Measurements from ENCODE around the gene SESN2. TPM values are rescaled to one million over a fixed set of nuclear protein-coding genes. Genes with fewer than 3 reads are reported as not detected.

The SESN2 gene
- total and polyA plus RNA-seq, 9 donors = 2.6 to 5.0 (median 3.6) TPM

GRCh38 chr1:28282426-28283407, 23.4 kb downstream of the SESN2 start:
- WGBS (ENCODE audit: insufficient coverage) = 82% methylated on average over 13 of the region's 14 CpGs
- no peaks in the 10 kb centered on the region for H3K9me3 ChIP-seq (replicated peaks; ENCODE audit: control insufficient read depth, low read depth, low read length)
- H3K4me3 ChIP-seq (ENCODE audit: low read length) = no peak overlapping the region
- no peaks in the 10 kb centered on the region for H3K27me3 ChIP-seq (ENCODE audit: control insufficient read depth, insufficient read depth, low read length)
- DNase-seq = peak; percentile 20
- peaks cover 23% of the 10 kb centered on the region for H3K36me3 ChIP-seq (ENCODE audit: control insufficient read depth, insufficient read depth, low read length)
- H3K27ac ChIP-seq (ENCODE audit: low read length) = no peak overlapping the region
- H3K4me1 ChIP-seq (ENCODE audit: control insufficient read depth, insufficient read depth, low read length) = no peaks in the 10 kb centered on the region

GRCh38 chr1:28286111-28286510, 26.8 kb downstream of the SESN2 start:
- DNase-seq = no peak
- H3K36me3 ChIP-seq (ENCODE audit: control insufficient read depth, insufficient read depth, low read length) = peaks cover 1% of the 10 kb centered on the region
- WGBS (ENCODE audit: insufficient coverage) = no CpG with 5 or more reads among the region's 2 CpGs
- no peaks in the 10 kb centered on the region for H3K4me1 ChIP-seq (ENCODE audit: control insufficient read depth, insufficient read depth, low read length)
- no peak overlapping the region for H3K27ac ChIP-seq (ENCODE audit: low read length)
- H3K4me3 ChIP-seq (ENCODE audit: low read length) = no peak overlapping the region
- no peaks in the 10 kb centered on the region for H3K9me3 ChIP-seq (replicated peaks; ENCODE audit: control insufficient read depth, low read depth, low read length)
- no peaks in the 10 kb centered on the region for H3K27me3 ChIP-seq (ENCODE audit: control insufficient read depth, insufficient read depth, low read length)

DNA sequence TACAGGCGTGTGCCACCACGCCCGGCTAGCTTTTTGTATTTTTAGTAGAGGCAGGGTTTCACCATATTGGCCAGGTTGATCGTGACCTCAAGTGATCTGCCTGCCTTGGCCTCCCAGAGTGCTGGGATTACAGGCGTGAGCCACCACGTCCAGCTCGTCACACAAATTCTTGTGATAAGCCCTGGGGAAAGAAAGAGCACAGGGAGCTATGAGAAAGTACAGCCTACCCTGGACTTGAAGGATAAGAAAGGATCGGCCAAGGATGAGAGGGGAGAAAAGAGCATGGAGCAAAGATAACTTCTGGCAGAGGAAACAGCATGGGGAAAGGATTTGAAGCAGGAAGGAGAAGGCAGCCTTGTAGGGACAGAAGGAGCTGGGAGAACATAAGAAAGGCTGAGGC, 29.2 kb downstream of the SESN2 start:
- Histone ChIP-seq H3K27me3 (ENCODE audit: control insufficient read depth, insufficient read depth, low read length) (no peaks in the 10 kb centered on the region), H3K4me1 (ENCODE audit: control insufficient read depth, insufficient read depth, low read length) (no peaks in the 10 kb centered on the region)

GRCh38 chr1:28290851-28291250, 31.5 kb downstream of the SESN2 start:
- Histone ChIP-seq H3K36me3 (ENCODE audit: control insufficient read depth, insufficient read depth, low read length) (no peaks in the 10 kb centered on the region), H3K4me3 (ENCODE audit: low read length) (no peak overlapping the region)

More for the DNA sequence above, 29.2 kb downstream of the SESN2 start:
- Histone ChIP-seq H3K9me3 (replicated peaks; ENCODE audit: control insufficient read depth, low read depth, low read length) (no peaks in the 10 kb centered on the region), H3K27ac (ENCODE audit: low read length) (no peak overlapping the region), H3K36me3 (ENCODE audit: control insufficient read depth, insufficient read depth, low read length) (no peaks in the 10 kb centered on the region), H3K4me3 (ENCODE audit: low read length) (no peak overlapping the region)
- WGBS (ENCODE audit: insufficient coverage) = 78% methylated on average over 5 of the region's 8 CpGs
- no peak for DNase-seq

DNA sequence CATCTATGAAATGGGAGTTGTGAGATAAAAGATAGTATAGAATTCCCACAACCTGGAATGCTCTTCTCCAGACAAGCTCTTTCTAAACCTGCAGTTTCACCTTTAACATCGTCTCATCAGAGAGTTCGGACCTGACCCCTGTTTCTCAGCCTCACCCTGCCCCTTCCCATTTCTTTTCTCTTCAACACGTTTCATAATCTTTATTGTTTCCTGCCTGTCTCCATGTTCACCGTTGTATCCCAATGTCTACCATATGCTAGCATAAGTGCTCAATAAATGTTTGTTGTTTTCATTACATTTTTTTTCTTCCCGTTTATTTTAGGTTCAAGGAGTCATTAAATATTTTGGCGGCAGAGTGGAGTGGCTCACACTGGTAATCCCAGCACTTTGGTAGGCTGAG, 32.4 kb downstream of the SESN2 start:
- Histone ChIP-seq H3K4me1 (ENCODE audit: control insufficient read depth, insufficient read depth, low read length) (peaks cover 1% of the 10 kb centered on the region), H3K27ac (ENCODE audit: low read length) (no peak overlapping the region), H3K9me3 (replicated peaks; ENCODE audit: control insufficient read depth, low read depth, low read length) (no peaks in the 10 kb centered on the region), H3K4me3 (ENCODE audit: low read length) (no peak overlapping the region), H3K27me3 (ENCODE audit: control insufficient read depth, insufficient read depth, low read length) (peaks cover 2% of the 10 kb centered on the region), H3K36me3 (ENCODE audit: control insufficient read depth, insufficient read depth, low read length) (no peaks in the 10 kb centered on the region)
- WGBS (ENCODE audit: insufficient coverage) = 73% methylated on average over 2 of the region's 6 CpGs
- DNase-seq = no peak

More at GRCh38 chr1:28290851-28291250, 31.5 kb downstream of the SESN2 start:
- 80% methylated on average over 1 of the region's 2 CpGs for WGBS (ENCODE audit: insufficient coverage)
- Histone ChIP-seq H3K27ac (ENCODE audit: low read length) (no peak overlapping the region), H3K9me3 (replicated peaks; ENCODE audit: control insufficient read depth, low read depth, low read length) (no peaks in the 10 kb centered on the region), H3K4me1 (ENCODE audit: control insufficient read depth, insufficient read depth, low read length) (no peaks in the 10 kb centered on the region), H3K27me3 (ENCODE audit: control insufficient read depth, insufficient read depth, low read length) (peaks cover 2% of the 10 kb centered on the region)
- DNase-seq = no peak

DNA sequence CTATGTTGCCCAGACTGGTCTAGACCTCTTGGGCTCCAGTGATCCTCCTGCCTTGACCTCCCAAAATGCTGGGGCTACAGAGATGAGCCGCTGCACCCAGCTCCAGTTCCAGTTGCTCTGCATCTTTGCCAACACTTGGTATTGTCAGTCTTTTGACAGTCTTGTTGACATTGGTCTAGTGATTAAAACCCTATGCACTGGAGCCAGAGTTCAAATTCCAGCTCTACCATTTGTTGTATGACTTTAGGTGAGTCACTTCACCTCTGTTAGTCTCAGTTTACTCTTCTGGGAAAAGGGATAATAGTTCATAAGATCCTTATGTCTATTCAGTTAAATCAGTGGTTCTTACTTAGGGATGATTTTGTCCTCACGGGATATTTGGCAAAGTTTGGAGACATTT, 36.6 kb downstream of the SESN2 start:
- Histone ChIP-seq H3K27ac (ENCODE audit: low read length) (no peak overlapping the region), H3K4me3 (ENCODE audit: low read length) (no peak overlapping the region), H3K27me3 (ENCODE audit: control insufficient read depth, insufficient read depth, low read length) (peaks cover 2% of the 10 kb centered on the region), H3K36me3 (ENCODE audit: control insufficient read depth, insufficient read depth, low read length) (no peaks in the 10 kb centered on the region), H3K4me1 (ENCODE audit: control insufficient read depth, insufficient read depth, low read length) (peaks cover 5% of the 10 kb centered on the region), H3K9me3 (replicated peaks; ENCODE audit: control insufficient read depth, low read depth, low read length) (no peaks in the 10 kb centered on the region)
- WGBS (ENCODE audit: insufficient coverage) = 75% methylated on average over 1 of the region's 2 CpGs
- DNase-seq = no peak

- H3K36me3 ChIP-seq (ENCODE audit: control insufficient read depth, insufficient read depth, low read length) = no peaks in the 10 kb centered on the region
- no peak overlapping the region for H3K27ac ChIP-seq (ENCODE audit: low read length)
- 3% methylated on average over 4 of the region's 14 CpGs for WGBS (ENCODE audit: insufficient coverage)
- no peaks in the 10 kb centered on the region for H3K9me3 ChIP-seq (replicated peaks; ENCODE audit: control insufficient read depth, low read depth, low read length)
- peak overlapping the region; percentile 4 for H3K4me3 ChIP-seq (ENCODE audit: low read length)
- H3K4me1 ChIP-seq (ENCODE audit: control insufficient read depth, insufficient read depth, low read length) = peaks cover 5% of the 10 kb centered on the region
- DNase-seq = peak; percentile 54
- H3K27me3 ChIP-seq (ENCODE audit: control insufficient read depth, insufficient read depth, low read length) = peaks cover 4% of the 10 kb centered on the region
These were observed 37.3 kb downstream of the SESN2 start for GRCh38 chr1:28296401-28297261.

- DNase-seq = no peak
- no peaks in the 10 kb centered on the region for H3K9me3 ChIP-seq (replicated peaks; ENCODE audit: control insufficient read depth, low read depth, low read length)
- H3K4me1 ChIP-seq (ENCODE audit: control insufficient read depth, insufficient read depth, low read length) = peaks cover 5% of the 10 kb centered on the region
- peaks cover 4% of the 10 kb centered on the region for H3K27me3 ChIP-seq (ENCODE audit: control insufficient read depth, insufficient read depth, low read length)
- H3K4me3 ChIP-seq (ENCODE audit: low read length) = no peak overlapping the region
- no peak overlapping the region for H3K27ac ChIP-seq (ENCODE audit: low read length)
- H3K36me3 ChIP-seq (ENCODE audit: control insufficient read depth, insufficient read depth, low read length) = no peaks in the 10 kb centered on the region
- WGBS (ENCODE audit: insufficient coverage) = 83% methylated on average over 2 of the region's 2 CpGs
These were observed 38.5 kb downstream of the SESN2 start for GRCh38 chr1:28297826-28298225.

GRCh38 chr1:28298438-28298837, 39.1 kb downstream of the SESN2 start:
- whole genome bisulfite sequencing (ENCODE audit: insufficient coverage) = 94% methylated on average over 2 of the region's 2 CpGs
- peaks cover 4% of the 10 kb centered on the region for H3K27me3 ChIP-seq (ENCODE audit: control insufficient read depth, insufficient read depth, low read length)
- H3K36me3 ChIP-seq (ENCODE audit: control insufficient read depth, insufficient read depth, low read length) = no peaks in the 10 kb centered on the region
- DNase-seq = no peak
- H3K4me1 ChIP-seq (ENCODE audit: control insufficient read depth, insufficient read depth, low read length) = peaks cover 5% of the 10 kb centered on the region
- no peak overlapping the region for H3K27ac ChIP-seq (ENCODE audit: low read length)
- no peak overlapping the region for H3K4me3 ChIP-seq (ENCODE audit: low read length)
- H3K9me3 ChIP-seq (replicated peaks; ENCODE audit: control insufficient read depth, low read depth, low read length) = no peaks in the 10 kb centered on the region

Measured in muscle of leg (tissue), 11 donors.